Prostate gland (tissue), 2 donors: ENCODE measurements around the gene PES1. TPM values are rescaled to one million over a fixed set of nuclear protein-coding genes. Genes with fewer than 3 reads are reported as not detected.

ENCODE experiments used
- DNase-seq: peaks from one replicate; pipeline ENCODE4 v3.0.0-alpha.2; 2019; ENCODE audit warnings: low spot score
- H3K27ac ChIP-seq, 2 donors: fragments of 200-600 bp; sonication (generic); 2 replicates each; pipeline ENCODE4 v1.5.1; 2017 to 2019
- H3K27me3 ChIP-seq: fragments of 200-600 bp; sonication (generic); replicated peaks from 2 replicates; pipeline ENCODE4 v1.5.1; 2019; ENCODE audit not compliant: insufficient read depth
- H3K36me3 ChIP-seq, 2 donors: fragments of 200-600 bp; sonication (generic); 1 replicate in 1 of 2; 2 replicates in 1 of 2; pipeline versions ENCODE4 v1.5.1 to v1.8.1; 2017 to 2019
- H3K4me1 ChIP-seq: fragments of 200-600 bp; sonication (generic); replicated peaks from 2 replicates; pipeline ENCODE4 v1.5.1; 2019
- H3K4me3 ChIP-seq, 2 donors: fragments of 200-600 bp; sonication (generic); 2 replicates each; pipeline ENCODE4 v1.5.1; 2017 to 2019
- H3K9me3 ChIP-seq: fragments of 200-600 bp; sonication (generic); 2 replicates; pipeline ENCODE4 v1.5.1; 2017
- POLR2A ChIP-seq: fragments of 450-650 bp; IDR thresholded peaks from one replicate; pipeline ENCODE4 v1.6.1; 2016; ENCODE audit warnings: antibody characterized with exemption, mild to moderate bottlenecking
- POLR2AphosphoS5 ChIP-seq: sonication (generic); formaldehyde crosslinking; IDR thresholded peaks from one replicate; pipeline ENCODE4 v1.6.1; 2017; ENCODE audit warnings: antibody characterized with exemption
- WGBS: methylation state at CpG from one replicate; pipeline ENCODE4 v1.1.5; 2018; 5-methylcytosine and 5-hydroxymethylcytosine counted together
- intact Hi-C: fragments of 100-400 bp; cut with DNase I; formaldehyde crosslinking; loops from one replicate; pipeline ENCODE4 v1.14.2; 2022
- total RNA-seq, 2 donors: library from RNA; depleted of rRNA; stranded (reverse); fragments of >200 nt; gene quantifications; one replicate each; pipeline ENCODE4 v1.1.0, GENCODE V29; 2016
- TF ChIP-seq, protein P1 (sequence below), 4 experiments: fragments of 200-600 bp in 2 of 4; fragments of 450-650 bp in 2 of 4; sonication (generic) in 2 of 4; IDR thresholded peaks; 1 replicate in 3 of 4; 2 replicates in 1 of 4; pipeline ENCODE4 v1.5.1; 2016 to 2019; ENCODE audit warnings: antibody characterized with exemption in 4 of 4, mild to moderate bottlenecking in 2 of 4, moderate library complexity in 2 of 4

The PES1 gene
- total RNA-seq, 2 donors from 2014 or later = 41.1 to 79.5 TPM

DNA sequence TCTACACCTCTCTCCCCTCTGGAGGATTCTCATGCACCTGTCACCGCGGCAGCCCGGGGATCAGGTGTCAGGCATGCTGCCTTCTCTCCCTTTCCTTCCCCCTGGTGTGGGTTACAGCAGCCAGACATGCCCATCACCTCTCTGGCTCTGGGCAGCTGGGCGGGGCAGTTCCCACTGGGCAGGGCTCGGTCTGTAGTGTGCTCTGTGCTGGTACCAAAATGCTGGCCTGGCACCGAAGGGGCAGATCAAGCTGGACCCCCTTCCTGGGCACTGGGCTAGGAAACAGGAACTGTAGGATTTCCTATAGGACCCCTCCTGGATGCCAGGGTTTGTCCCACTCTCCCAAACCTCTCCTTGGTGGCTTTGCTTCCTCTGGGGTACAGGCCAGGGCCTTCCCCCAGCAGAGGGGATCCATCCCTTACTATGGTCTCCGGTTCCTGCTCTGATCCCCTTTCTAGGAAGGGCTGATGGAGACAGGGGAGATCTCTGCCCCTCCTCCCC lies 18.1 kb downstream of the PES1 start:
- TF ChIP-seq POLR2A (no peak), POLR2AphosphoS5 (no peak)
- TF ChIP-seq, protein P1, sequence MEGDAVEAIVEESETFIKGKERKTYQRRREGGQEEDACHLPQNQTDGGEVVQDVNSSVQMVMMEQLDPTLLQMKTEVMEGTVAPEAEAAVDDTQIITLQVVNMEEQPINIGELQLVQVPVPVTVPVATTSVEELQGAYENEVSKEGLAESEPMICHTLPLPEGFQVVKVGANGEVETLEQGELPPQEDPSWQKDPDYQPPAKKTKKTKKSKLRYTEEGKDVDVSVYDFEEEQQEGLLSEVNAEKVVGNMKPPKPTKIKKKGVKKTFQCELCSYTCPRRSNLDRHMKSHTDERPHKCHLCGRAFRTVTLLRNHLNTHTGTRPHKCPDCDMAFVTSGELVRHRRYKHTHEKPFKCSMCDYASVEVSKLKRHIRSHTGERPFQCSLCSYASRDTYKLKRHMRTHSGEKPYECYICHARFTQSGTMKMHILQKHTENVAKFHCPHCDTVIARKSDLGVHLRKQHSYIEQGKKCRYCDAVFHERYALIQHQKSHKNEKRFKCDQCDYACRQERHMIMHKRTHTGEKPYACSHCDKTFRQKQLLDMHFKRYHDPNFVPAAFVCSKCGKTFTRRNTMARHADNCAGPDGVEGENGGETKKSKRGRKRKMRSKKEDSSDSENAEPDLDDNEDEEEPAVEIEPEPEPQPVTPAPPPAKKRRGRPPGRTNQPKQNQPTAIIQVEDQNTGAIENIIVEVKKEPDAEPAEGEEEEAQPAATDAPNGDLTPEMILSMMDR (IDR thresholded peaks at IDR 0.05) = no peak
- peaks cover 2% of the 10 kb centered on the region for H3K4me1 ChIP-seq
- WGBS = 45% methylated on average over 7 of the region's 7 CpGs
- intact Hi-C loops = no loop called here
- DNase-seq = no peak
- no peaks in the 10 kb centered on the region for H3K27me3 ChIP-seq
- H3K4me3 ChIP-seq = no peak overlapping the region
- peaks cover 16 to 19% of the 10 kb centered on the region in 2 donors for H3K36me3 ChIP-seq
- H3K27ac ChIP-seq = no peak overlapping the region
- no peaks in the 10 kb centered on the region for H3K9me3 ChIP-seq

DNA sequence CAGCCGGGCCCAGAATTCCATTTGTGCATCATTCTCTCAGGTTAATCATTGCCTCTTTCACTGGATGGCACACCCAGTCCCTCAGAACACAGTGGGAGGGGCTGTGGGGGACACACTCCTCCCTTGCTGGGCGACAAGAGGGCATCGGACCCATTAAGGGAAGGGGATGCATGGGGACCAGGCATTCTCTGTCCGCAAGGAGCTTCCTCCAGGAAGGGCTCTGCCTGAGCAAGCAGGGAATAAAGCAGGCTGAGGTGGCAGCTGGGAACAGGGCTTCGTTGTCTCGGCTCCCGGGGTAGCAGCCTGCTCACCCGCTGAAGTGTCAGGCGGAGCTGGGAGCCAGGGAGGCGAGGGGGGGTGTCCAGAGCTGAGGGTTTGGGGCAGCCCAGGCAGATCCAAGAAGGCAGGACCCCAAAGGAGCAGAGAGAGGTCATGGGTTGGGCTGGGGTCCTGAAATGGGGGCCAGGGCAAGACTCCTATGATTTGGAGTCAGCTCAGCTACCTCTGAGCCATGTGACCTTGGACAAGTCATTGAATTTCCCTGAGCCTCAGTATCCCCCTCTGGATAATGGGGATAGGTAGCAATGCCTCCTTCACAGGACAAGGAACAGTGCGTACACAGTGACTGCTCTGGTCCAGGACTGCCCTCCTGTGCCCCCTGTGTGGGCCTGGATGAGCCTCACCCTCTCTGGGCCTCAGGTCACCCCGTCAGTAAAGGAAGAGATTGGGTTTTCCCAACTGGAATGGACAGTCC lies 18.7 kb downstream of the PES1 start:
- peaks cover 9 to 13% of the 10 kb centered on the region in 2 donors for H3K36me3 ChIP-seq
- TF ChIP-seq POLR2A (no peak), POLR2AphosphoS5 (no peak)
- TF ChIP-seq, protein P1 (IDR thresholded peaks at IDR 0.05) = no peak
- DNase-seq = no peak
- WGBS = 33% methylated on average over 12 of the region's 12 CpGs
- no peak overlapping the region for H3K27ac ChIP-seq
- peaks cover 2% of the 10 kb centered on the region for H3K4me1 ChIP-seq
- H3K27me3 ChIP-seq = no peaks in the 10 kb centered on the region
- H3K9me3 ChIP-seq = no peaks in the 10 kb centered on the region
- intact Hi-C loops = no loop called here
- no peak overlapping the region for H3K4me3 ChIP-seq

DNA sequence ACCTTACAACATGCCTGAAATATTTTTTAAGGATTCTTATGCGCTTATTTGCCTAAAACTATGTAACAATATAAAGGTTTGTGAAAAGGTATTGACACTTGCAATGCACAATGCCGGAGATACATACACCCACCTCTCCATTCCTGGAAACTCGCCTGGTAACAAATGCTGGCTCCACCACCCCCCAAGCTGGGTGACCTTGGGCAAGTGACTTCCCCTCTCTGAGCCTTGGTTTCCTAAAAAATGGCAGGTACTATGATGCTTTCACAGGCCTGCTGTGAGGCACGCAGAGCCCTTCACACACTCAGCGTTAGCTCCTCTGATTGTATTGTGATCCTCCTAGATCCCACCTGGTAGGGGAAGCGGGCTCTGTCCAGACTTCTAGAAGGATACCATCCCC lies 19.5 kb downstream of the PES1 start:
- peaks cover 6 to 7% of the 10 kb centered on the region in 2 donors for H3K36me3 ChIP-seq
- TF ChIP-seq, protein P1 (IDR thresholded peaks at IDR 0.05) = no peak
- TF ChIP-seq POLR2AphosphoS5 = no peak
- TF ChIP-seq POLR2A = no peak

DNA sequence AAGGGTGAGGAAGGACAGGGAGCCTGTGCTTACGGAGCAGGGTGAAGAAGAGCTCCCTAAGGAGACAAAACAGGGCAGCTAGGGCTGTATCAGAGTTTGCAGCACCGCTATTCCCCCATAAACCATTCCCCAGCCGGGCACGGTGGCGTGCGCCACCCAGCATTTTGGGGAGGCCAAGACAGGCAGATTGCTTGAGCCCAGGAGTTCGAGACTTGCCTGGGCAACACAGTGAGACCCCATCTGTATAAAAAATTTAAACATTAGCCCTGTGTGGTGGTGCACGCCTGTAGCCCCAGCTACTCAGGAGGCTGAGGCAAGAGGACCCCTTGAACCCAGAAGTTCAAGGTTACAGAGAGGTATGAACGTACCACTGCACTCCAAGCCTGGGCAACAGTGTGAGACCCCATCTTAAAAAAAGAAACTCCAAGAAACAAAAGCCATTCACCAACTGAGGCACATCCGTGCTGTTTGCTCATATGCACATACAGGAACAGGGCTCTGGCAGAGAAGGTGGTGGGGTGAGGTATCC lies 22.0 kb downstream of the PES1 start:
- H3K9me3 ChIP-seq = no peaks in the 10 kb centered on the region
- H3K4me1 ChIP-seq = no peaks in the 10 kb centered on the region
- H3K27ac ChIP-seq = no peak overlapping the region
- H3K4me3 ChIP-seq = no peak overlapping the region
- H3K36me3 ChIP-seq = no peaks in the 10 kb centered on the region
- no peak for TF ChIP-seq POLR2A
- TF ChIP-seq POLR2AphosphoS5 = no peak
- TF ChIP-seq, protein P1 (IDR thresholded peaks at IDR 0.05) = no peak
- H3K27me3 ChIP-seq = no peaks in the 10 kb centered on the region
- intact Hi-C loops = no loop called here
- WGBS = 94% methylated on average over 10 of the region's 10 CpGs
- DNase-seq = no peak

More for the DNA sequence above, 19.5 kb downstream of the PES1 start:
- H3K27me3 ChIP-seq = no peaks in the 10 kb centered on the region
- WGBS = 86% methylated on average over 6 of the region's 6 CpGs
- no peak overlapping the region for H3K4me3 ChIP-seq
- no peaks in the 10 kb centered on the region for H3K9me3 ChIP-seq
- no peak for DNase-seq
- peaks cover 2% of the 10 kb centered on the region for H3K4me1 ChIP-seq
- intact Hi-C loops = no loop called here
- no peak overlapping the region for H3K27ac ChIP-seq
